IPS DF 19.7 (cell line): ENCODE data around the gene DOCK4.

Experiments
- DNase-seq: peaks from one replicate; pipeline ENCODE4 v3.0.0-alpha.2; 2013; ENCODE audit warnings: low read depth, low spot score

Gene DOCK4

DNA sequence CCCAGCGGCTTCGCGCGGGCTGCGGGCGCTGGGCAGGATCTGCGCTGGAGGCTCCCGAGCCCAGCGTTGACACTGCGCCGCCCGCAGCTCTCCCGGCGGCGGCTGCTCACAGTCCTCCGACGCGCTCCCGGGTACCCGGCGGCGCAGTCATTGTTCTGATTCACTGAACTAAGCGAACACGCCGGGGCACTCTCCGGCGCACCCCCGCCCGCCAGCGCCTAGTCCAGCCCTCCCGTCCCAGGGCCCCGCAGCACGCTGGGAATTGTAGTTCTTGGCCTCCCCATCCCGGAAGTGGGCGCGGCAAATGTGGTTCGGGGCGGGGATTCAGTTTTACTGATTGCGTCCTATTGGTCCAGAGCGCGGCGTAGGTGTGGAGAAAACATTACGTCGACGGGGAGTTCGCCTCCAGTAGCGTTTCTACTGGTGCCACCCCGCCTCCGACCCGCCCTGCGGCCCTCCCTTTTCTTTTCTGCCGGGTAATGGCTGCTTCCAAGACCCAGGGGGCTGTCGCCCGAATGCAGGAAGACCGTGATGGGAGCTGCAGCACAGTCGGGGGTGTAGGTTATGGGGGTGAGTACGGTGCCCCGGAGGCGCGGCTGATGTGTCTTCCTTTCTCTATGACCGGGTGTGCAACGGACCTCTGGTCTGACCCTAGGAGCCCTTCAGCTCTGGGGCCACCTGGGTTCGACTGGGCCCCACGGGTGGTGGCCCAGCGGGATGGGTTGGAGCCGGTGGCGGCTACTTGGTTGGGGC is at the start of gene DOCK4, which contains the start of gene ZNF277:
DOCK4 (minus strand) TSS at position 162 of the 753 bp plus-strand sequence. CDS start 261 bp downstream, outside the sequence.
ZNF277 (plus strand) TSS at position 458 of the 753 bp plus-strand sequence; CDS start at position 480, 22 bp downstream.
- DNase-seq = peak; percentile 89

GRCh38 chr7:112255388-112255720 is 49.2 kb upstream of the DOCK4 start:
- DNase-seq = no peak

- no peak for DNase-seq
Measured at GRCh38 chr7:112254709-112255387, 48.6 kb upstream of the DOCK4 start.

- DNase-seq = no peak
Measured at GRCh38 chr7:112254156-112254555, 48.0 kb upstream of the DOCK4 start.

GRCh38 chr7:112252691-112253090 is 46.5 kb upstream of the DOCK4 start:
- DNase-seq = no peak

DNA sequence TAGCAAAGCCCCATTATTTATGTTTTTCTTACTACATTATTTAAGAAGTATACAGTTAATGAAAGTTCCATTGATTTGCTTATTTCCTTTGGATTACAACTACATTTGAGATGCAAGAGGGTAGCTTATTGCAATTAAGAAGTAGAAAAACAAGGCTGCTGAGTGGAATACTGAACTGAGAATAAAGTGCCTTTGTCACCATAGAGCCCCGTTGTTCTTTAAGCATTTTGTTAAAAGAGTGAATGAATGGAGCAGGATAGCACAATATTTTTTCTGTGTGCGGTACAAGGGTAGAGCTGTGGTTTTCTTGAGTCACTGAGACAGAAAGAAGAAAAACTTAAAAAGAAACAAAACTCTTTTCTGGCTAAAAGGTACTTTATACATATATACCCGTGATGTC is 45.9 kb upstream of the DOCK4 start:
- DNase-seq = no peak

DNA sequence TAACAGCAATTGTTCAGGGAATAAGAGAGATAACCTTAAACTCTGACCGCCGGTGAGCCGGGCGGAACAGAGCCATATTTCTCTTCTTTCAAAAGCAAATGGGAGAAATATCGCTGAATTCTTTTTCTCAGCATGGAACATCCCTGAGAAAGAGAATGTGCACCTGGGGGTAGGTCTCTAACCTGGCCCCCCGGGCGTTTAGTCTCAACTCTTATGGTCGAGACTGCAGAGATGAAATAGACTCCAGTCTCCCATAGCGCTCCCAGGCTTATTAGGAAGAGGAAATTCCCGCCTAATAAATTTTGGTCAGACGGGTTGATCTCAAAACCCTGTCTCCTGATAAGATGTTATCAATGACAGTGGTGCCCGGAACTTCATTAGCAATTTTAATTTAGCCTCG is 43.8 kb upstream of the DOCK4 start:
- DNase-seq = peak; percentile 89

GRCh38 chr7:112248598-112248997 is 42.4 kb upstream of the DOCK4 start:
- no peak for DNase-seq

DNA sequence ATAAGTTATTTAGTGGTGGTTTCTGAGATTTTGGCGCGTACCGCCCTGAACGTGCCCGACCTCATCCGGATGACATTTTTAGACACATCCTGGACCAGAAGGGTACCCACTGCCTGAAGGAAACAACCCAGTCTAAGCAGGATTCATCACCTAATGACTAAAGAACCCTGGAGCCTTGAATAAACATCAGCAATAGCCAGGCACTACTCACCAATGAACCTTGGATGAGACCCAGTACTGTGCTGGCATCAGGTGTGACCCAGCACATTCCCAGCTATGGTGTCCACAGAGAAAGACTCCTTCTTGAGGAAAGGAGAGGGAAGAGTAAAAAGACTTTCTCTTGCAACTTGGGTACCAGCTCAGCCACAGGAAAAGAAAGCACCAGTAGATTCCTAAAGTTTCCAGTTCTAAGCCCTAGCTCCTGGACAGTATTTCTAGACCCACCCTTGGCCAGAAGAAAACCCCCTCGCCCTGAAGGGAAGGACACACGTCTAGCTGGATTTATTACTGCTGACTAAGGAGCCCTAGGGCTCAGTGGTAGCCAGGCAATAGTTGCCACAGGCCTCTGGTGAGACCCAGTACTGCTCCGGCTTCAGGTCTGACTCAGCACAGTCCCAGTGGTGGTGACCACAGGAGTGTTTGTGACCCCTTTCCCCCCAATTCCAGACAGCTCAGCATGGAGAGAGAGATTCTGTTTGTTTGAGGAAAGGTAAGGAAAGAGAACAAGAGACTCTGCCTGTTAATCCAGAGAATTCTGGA is 32.8 kb upstream of the DOCK4 start:
- no peak for DNase-seq

- DNase-seq = no peak
Measured at GRCh38 chr7:112238330-112238729, 32.1 kb upstream of the DOCK4 start.

DNA sequence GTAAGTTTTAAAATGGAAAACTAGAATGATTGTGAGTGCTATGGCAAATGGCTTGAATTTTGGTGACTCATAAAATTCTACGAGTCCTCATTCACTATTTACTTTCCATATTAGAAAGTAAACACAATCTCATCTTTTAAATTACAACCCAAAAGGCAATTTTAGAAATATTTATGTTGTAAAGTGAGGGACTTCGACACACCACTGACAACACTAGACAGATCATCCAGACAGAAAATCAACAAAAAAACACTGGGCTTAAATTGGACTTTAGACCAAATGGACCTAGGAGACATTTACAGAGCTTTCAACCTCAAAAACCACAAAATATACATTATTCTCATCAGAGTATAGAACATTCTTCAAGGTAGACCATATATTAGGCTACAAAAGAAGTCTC is 30.4 kb upstream of the DOCK4 start:
- DNase-seq = no peak

GRCh38 chr7:112234147-112234546 is 27.9 kb upstream of the DOCK4 start:
- no peak for DNase-seq

DNA sequence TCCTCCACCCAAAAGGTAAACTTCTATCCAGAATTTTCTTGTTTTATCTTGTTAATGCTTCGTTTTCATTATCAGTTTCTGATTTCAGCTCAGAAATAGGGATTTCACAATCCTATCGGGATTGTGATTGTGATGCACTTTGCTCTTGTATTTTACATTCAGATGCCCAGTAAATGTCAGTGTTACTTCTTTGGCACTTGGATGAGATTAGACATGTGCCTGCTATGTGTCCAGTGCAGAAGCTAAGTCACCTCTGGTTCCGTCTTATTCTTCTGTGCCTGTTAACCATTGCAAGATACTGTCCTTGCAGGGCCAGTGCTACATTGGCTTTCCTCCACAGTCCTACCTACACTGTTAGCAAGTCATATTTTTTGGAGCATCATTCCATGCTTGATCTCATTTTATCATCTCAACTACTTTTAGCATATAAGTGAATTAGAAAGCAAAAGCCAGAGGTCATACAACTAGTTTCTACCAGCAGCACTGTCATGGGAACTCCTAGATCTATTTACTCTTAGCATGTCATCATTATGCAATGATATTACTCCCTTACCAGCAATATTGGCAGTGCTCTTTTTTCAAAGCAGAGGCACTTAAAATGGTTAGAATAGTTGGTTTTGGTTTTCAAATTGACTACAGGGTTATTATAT is 27.0 kb upstream of the DOCK4 start:
- DNase-seq = no peak

DNA sequence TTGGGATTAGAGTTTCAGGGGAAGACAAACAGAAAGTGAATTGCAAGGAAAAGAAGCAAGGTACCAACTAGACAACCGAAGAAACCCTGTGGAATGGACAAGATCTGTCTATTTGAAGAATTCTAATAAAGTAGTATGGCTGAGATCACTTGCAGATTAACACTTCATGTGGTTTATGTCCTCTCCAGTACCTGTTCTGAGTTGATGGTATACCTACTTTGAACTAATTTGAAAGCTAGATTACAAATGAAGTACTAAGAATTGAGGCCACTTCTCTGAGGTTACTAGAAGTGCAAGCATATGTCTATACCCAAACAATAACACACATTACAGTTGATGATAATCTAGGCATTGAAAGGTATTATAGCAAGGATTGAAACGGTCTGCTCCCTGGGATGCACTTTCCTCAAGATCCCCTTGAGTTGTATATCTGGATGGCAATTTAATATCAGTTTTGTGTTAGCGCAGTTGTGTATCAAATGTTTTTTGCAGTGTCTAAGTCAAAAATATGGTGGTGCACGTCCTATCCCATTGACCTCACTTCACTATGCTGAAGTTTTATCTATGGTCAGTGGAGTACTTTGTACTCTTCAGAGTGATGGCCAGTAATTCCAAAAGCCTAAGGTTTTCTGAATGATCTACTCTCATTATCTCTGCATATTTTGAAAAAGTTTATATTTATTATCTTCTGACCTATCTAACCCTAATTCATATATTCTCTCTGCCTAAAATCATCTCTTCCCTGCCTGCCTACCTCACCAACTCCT is 26.2 kb upstream of the DOCK4 start:
- no peak for DNase-seq

GRCh38 chr7:112228632-112229031 is 22.4 kb upstream of the DOCK4 start:
- DNase-seq = no peak

- no peak for DNase-seq
Measured at GRCh38 chr7:112226701-112227276, 20.6 kb upstream of the DOCK4 start.

GRCh38 chr7:112225006-112225405 is 18.8 kb upstream of the DOCK4 start:
- DNase-seq = no peak

- DNase-seq = no peak
Measured at GRCh38 chr7:112224186-112224585, 18.0 kb upstream of the DOCK4 start.

GRCh38 chr7:112223310-112223709 is 17.1 kb upstream of the DOCK4 start:
- DNase-seq = no peak

DNA sequence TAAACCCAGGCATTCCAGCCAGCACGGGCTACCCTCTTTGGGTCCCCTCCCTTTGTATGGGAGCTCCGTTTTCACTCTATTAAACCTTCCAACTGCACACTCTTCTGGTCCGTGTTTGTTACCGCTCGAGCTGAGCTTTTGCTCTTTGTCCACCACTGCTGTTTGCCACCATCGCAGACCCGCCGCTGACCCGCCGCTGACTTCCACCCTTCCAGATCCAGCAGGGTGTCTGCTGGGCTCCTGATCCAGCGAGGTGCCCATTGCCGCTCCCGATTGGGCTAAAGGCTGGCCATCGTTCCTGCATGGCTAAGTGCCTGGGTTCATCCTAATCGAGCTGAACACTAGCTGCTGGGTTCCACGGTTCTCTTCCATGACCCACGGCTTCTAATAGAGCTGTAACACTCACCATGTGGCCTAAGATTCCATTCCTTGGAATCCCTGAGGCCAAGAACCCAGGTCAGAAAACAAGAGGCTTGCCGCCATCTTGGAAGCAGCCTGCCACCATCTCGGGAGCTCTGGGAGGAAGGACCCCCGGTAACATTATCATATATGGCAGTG is 14.8 kb upstream of the DOCK4 start:
- DNase-seq = no peak

DNA sequence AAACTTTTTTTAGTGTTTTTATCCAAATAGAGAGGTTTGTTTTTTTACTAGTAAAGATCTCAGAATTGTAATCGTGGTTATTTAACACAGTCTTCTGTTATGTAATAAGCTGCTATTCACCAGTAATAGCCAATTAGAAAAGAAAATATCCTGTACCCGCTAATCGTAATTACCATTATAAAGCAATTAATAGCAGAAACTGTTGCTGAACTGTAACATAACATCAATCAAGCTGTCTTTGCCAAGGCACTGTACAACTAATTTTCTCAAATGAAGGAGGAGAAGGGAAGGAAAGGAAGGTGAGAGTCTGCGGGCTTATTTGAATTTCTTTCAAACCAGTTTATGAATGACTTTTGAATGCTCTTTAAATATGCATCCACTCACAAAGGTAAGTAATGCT is 9.6 kb upstream of the DOCK4 start:
- no peak for DNase-seq
